Smooth muscle cell of the umbilical artery (primary cell): ENCODE measurements around the gene USP19. TPM values are rescaled to one million over a fixed set of nuclear protein-coding genes. Genes with fewer than 3 reads are reported as not detected.

Experiments used
- total RNA-seq: library from RNA; depleted of rRNA; stranded (reverse); fragments of >200 nt; gene quantifications from 2 replicates; pipeline ENCODE4 v1.2.3, GENCODE V29; 2014

The USP19 gene
- total RNA-seq = 35.3 and 57.3 TPM in 2 replicates

DNA sequence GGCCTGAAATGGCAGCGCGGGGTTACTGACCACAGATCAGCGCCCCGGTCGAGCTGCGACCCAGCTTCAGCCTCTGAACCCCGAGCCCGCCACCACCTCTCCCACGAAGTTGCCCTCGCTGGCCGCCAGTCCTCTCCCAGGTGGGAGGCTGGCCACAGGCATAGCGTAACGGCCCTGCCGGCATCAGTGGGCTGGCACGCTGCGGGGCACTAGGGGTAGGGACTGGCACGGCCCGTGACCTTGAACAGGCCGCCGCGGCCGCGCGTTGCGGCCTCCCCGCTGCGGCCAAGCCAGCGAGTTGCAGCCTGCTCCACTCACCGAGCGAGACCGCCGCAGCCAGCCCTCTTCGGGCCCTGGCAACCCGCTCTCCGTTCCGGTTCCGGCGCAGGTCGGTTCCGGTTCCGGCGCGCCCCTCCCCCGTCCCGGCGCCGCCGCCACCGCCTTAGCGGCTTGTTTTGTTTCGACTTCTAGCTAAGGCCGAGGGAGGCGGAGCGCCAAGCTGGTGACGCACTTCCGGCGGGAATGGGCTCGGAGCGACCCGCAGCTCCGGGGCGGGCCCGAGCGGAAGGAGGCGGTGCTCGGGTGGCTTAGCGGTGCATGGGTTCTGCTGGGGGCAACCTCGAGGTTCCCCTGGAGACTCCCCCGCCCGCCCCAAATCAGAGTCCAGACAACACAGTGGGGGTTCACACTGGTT is at the start of gene USP19:
TSS of gene USP19 (minus strand) at position 386 of the 694 bp plus-strand sequence. CDS start 1,678 bp downstream, outside the sequence.

GRCh38 chr3:49165771-49166751 is 45.4 kb upstream of the USP19 start, which contains the start of gene CCDC71:
CCDC71 (minus strand) TSS chr3:49166331; CDS start chr3:49164208, 2,123 bp downstream.

GRCh38 chr3:49132437-49133225 is 12.0 kb upstream of the USP19 start, which contains the start of gene LAMB2:
LAMB2 (minus strand) TSS chr3:49133050; CDS start chr3:49132867, 183 bp downstream.

GRCh38 chr3:49104427-49105291 is 16.0 kb downstream of the USP19 start, which contains the start of gene QARS1:
QARS1 (minus strand) TSS chr3:49104757; CDS start chr3:49104733, 24 bp downstream.

GRCh38 chr3:49093853-49094767 is 26.5 kb downstream of the USP19 start, which contains the start of gene QRICH1:
QRICH1 (minus strand) TSS chr3:49094071; CDS start chr3:49077017, 17,054 bp downstream.

Other genes with a start within 250 kb of the USP19 start
- 21.6 and 31.8 TPM in 2 replicates for gene SLC25A20, start 221.9 kb downstream of the USP19 start, total RNA-seq
- 65.9 and 78.8 TPM in 2 replicates for gene ARIH2, start 202.0 kb downstream of the USP19 start, total RNA-seq
- 34.6 and 43.9 TPM in 2 replicates for gene P4HTM, start 130.6 kb downstream of the USP19 start, total RNA-seq
- gene WDR6, start 113.4 kb downstream of the USP19 start, total RNA-seq = 75.4 and 123 TPM in 2 replicates
- gene DALRD3, start 102.2 kb downstream of the USP19 start, total RNA-seq = 34.7 and 37.9 TPM in 2 replicates
- 56.0 and 65.3 TPM in 2 replicates for gene NDUFAF3, start 98.7 kb downstream of the USP19 start, total RNA-seq
- gene IMPDH2, start 91.4 kb downstream of the USP19 start, total RNA-seq = 181 and 209 TPM in 2 replicates
- gene QRICH1, start 26.8 kb downstream of the USP19 start, total RNA-seq = 41.0 and 55.7 TPM in 2 replicates
- gene QARS1, start 16.1 kb downstream of the USP19 start, total RNA-seq = 237 and 281 TPM in 2 replicates
- 896 and 1,055 TPM in 2 replicates for gene LAMB2, start 12.2 kb upstream of the USP19 start, total RNA-seq
- gene CCDC71, start 45.5 kb upstream of the USP19 start, total RNA-seq = 15.1 and 19.7 TPM in 2 replicates
- 9.5 and 15.7 TPM in 2 replicates for gene KLHDC8B, start 50.8 kb upstream of the USP19 start, total RNA-seq
- gene C3orf62, start 156.4 kb upstream of the USP19 start, total RNA-seq = 1.4 and 1.5 TPM in 2 replicates
- 18.7 and 29.8 TPM in 2 replicates for gene USP4, start 219.2 kb upstream of the USP19 start, total RNA-seq
- gene GPX1, start 237.5 kb upstream of the USP19 start, total RNA-seq = 152 and 188 TPM in 2 replicates